GM12891 (cell line): Measurements from ENCODE around the gene KCNMA1.
A peak's percentile ranks its signal among the peaks of the same experiment; 100 is the strongest.

ENCODE experiments used
- DNase-seq: peaks from one replicate; pipeline ENCODE4 v3.0.0; 2011; ENCODE audit warnings: low spot score; ENCODE audit not compliant: insufficient read length
- FAIRE-seq: peaks from 2 replicates; lab custom pipeline; 2011; peaks lifted over from hg19 to GRCh38; lab: Jason Lieb, UNC
- PAX5 ChIP-seq: IDR thresholded peaks from 2 replicates; pipeline ENCODE4 v1.6.1; 2011; ENCODE audit warnings: low read length, moderate library complexity, mild to moderate bottlenecking; ENCODE audit not compliant: insufficient read depth, severe bottlenecking
- POLR2A ChIP-seq: IDR thresholded peaks from 2 replicates; pipeline ENCODE4 v1.6.1; 2011; ENCODE audit warnings: low read depth, low read length, control low read depth
- POLR2AphosphoS5 ChIP-seq: IDR thresholded peaks from 2 replicates; pipeline ENCODE4 v1.6.1; 2011; ENCODE audit warnings: low read depth, low read length, control low read depth
- POU2F2 ChIP-seq: IDR thresholded peaks from 2 replicates; pipeline ENCODE4 v1.6.1; 2011; ENCODE audit warnings: low read depth, mild to moderate bottlenecking, control low read depth, low read length, moderate library complexity
- SPI1 ChIP-seq: IDR thresholded peaks from 2 replicates; pipeline ENCODE4 v1.6.1; 2011; ENCODE audit warnings: low read depth, low read length, control low read depth
- TAF1 ChIP-seq: IDR thresholded peaks from 2 replicates; pipeline ENCODE4 v1.6.1; 2011; ENCODE audit warnings: low read depth, low read length, control low read depth

The KCNMA1 gene

DNA sequence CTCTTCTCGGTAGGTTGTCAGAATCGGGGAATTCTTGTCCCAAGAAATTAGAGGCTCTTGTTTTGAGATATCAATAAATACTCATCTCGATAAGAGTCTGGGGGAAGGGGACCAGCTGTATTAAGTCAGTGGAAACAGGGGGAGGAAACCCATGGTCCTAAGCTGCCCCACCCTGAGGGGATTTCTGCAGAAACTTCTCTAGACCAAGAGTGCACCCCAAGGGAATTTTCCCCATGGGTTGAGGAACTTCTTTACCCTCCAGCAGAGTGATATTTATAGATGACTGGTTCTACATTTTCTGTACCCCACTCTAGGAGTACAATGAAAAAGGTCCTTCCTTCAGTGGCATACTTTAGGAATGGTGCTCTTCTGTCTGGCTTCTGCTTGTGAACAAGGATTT lies 627.2 kb downstream of the KCNMA1 start:
- TF ChIP-seq POLR2AphosphoS5 (no peak), POU2F2 (no peak), POLR2A (no peak), SPI1 (no peak), PAX5 (no peak), TAF1 (no peak)
- no peak for FAIRE-seq
- DNase-seq: no peak

- TF ChIP-seq TAF1: no peak
- TF ChIP-seq POLR2A: no peak
- TF ChIP-seq POU2F2: no peak
- TF ChIP-seq POLR2AphosphoS5: no peak
- TF ChIP-seq SPI1: no peak
- TF ChIP-seq PAX5: no peak
- FAIRE-seq: no peak
- DNase-seq: no peak
Observed at GRCh38 chr10:77007834-77008233, 629.8 kb downstream of the KCNMA1 start.

- DNase-seq: no peak
- FAIRE-seq: peak; percentile 9
- TF ChIP-seq POLR2A (no peak), POLR2AphosphoS5 (no peak), POU2F2 (no peak), SPI1 (no peak), PAX5 (no peak), TAF1 (no peak)
Observed at GRCh38 chr10:77006836-77007511, 630.6 kb downstream of the KCNMA1 start.

- no peak for DNase-seq
- TF ChIP-seq POU2F2 (no peak), POLR2A (no peak), TAF1 (no peak), SPI1 (no peak), POLR2AphosphoS5 (no peak), PAX5 (no peak)
- no peak for FAIRE-seq
Observed at GRCh38 chr10:77005871-77006270, 631.7 kb downstream of the KCNMA1 start.

GRCh38 chr10:77004917-77005564 lies 632.6 kb downstream of the KCNMA1 start:
- no peak for DNase-seq

GRCh38 chr10:77002872-77003271 lies 634.7 kb downstream of the KCNMA1 start:
- FAIRE-seq (no peak), DNase-seq (no peak)
- no peak for TF ChIP-seq TAF1
- TF ChIP-seq SPI1: no peak
- no peak for TF ChIP-seq POU2F2
- no peak for TF ChIP-seq PAX5
- no peak for TF ChIP-seq POLR2A
- no peak for TF ChIP-seq POLR2AphosphoS5

More at GRCh38 chr10:77004917-77005564, 632.6 kb downstream of the KCNMA1 start:
- TF ChIP-seq SPI1: no peak
- TF ChIP-seq POLR2AphosphoS5: no peak
- TF ChIP-seq POU2F2: no peak
- TF ChIP-seq TAF1: no peak
- TF ChIP-seq PAX5: no peak
- TF ChIP-seq POLR2A: no peak
- FAIRE-seq: peak; percentile 56

- DNase-seq (no peak), FAIRE-seq (no peak)
- TF ChIP-seq POU2F2 (no peak), PAX5 (no peak), TAF1 (no peak), POLR2A (no peak), SPI1 (no peak), POLR2AphosphoS5 (no peak)
Observed at GRCh38 chr10:77001206-77001605, 636.4 kb downstream of the KCNMA1 start.

DNA sequence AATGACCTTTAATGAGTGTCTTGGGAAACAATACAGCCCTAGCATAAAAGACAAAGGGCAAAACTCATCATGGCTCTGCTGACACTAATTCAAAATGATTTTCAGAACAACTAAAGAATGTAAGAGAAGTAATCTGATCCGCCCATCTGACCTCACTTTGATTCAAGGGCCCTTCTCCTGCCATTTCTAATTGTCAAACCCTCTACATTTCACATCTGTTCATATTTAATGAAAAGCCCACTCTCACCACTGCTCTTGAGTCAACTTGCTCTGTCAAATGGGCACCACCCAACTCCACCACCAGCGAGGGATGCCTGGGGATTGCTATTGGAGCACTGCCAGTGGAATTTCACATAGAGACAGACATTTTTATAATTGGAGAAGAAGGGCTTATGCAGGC lies 639.2 kb downstream of the KCNMA1 start:
- no peak for TF ChIP-seq PAX5
- TF ChIP-seq POLR2A: no peak
- no peak for TF ChIP-seq POLR2AphosphoS5
- no peak for TF ChIP-seq SPI1
- TF ChIP-seq POU2F2: no peak
- TF ChIP-seq TAF1: no peak
- no peak for DNase-seq
- FAIRE-seq: no peak

DNA sequence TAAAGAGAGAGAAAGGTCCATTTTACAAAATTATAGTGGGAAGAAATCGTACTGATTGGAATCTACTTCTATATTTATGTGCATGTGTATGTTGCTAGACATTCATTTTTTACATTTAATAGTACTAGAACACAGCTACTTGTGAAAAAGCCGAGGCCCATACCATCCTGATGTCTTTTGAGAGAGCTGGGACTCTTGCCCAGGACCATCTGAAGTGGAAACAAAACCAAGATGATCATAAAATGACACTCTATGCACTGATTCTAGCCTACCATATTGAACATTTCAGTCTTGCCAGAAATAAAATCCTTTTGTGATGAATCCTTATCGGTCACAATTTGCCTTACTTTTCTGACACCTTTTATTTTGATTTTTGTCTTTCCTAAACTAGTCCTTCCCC lies 640.0 kb downstream of the KCNMA1 start:
- DNase-seq (no peak), FAIRE-seq (no peak)
- no peak for TF ChIP-seq SPI1
- no peak for TF ChIP-seq PAX5
- no peak for TF ChIP-seq TAF1
- no peak for TF ChIP-seq POLR2AphosphoS5
- TF ChIP-seq POU2F2: no peak
- TF ChIP-seq POLR2A: no peak

DNA sequence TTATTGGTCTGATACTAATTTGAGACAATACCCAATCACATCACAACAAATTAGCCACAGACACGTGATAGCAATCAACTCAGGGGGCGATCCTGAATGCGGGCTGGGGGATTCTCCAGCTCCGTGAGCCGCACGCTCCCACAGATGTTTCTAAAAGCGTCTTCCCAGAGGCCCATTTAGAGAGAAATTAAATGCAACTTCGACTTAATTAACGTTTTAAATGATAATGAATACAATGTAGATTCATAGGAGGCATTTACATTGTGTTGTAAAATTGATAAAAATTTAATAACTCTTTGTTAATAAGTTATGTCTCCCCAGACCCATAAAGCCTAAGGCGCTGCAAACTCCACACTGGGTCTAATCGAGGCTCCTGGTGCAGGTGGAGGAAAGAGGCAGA lies 642.6 kb downstream of the KCNMA1 start:
- TF ChIP-seq POLR2AphosphoS5: no peak
- no peak for DNase-seq
- no peak for FAIRE-seq
